ENCODE data around the gene UBL7. TPM values are rescaled to one million over a fixed set of nuclear protein-coding genes. Genes with fewer than 3 reads are reported as not detected.
A peak's percentile ranks its signal among the peaks of the same experiment; 100 is the strongest.

Gene UBL7
- total RNA-seq, 4 donors from 2014 or later = 27.3 to 66.0 (median 40.4) TPM

- no peaks in the 10 kb centered on the region for H3K27me3 ChIP-seq
- DNase-seq (ENCODE audit: low spot score in 2 of 2) = no peak
- 68 to 80% methylated on average over 4 to 5 of the region's 5 CpGs for WGBS, 2 donors
- H3K4me3 ChIP-seq = no peak overlapping the region
- peaks cover 0 to 31% (median 12%) of the 10 kb centered on the region in 4 donors for H3K4me1 ChIP-seq
- no peaks in the 10 kb centered on the region for H3K36me3 ChIP-seq
- no peaks in the 10 kb centered on the region for H3K9me3 ChIP-seq
- no peak for TF ChIP-seq POLR2A (IDR thresholded peaks at IDR 0.05)
- TF ChIP-seq CTCF (IDR thresholded peaks at IDR 0.05) = no peak
- TF ChIP-seq EP300 (IDR thresholded peaks at IDR 0.05) = no peak
- H3K27ac ChIP-seq = peak overlapping the region in 1 of 4 donors; percentile 19
Observed at GRCh38 chr15:74402337-74402841, 58.6 kb downstream of the UBL7 start.

- TF ChIP-seq POLR2A (IDR thresholded peaks at IDR 0.05) = no peak
- TF ChIP-seq CTCF (IDR thresholded peaks at IDR 0.05) = no peak
- no peak for TF ChIP-seq EP300 (IDR thresholded peaks at IDR 0.05)
- Histone ChIP-seq H3K36me3 (no peaks in the 10 kb centered on the region), H3K27me3 (no peaks in the 10 kb centered on the region), H3K4me3 (no peak overlapping the region), H3K27ac (peak overlapping the region in 1 of 4 donors; percentile 25), H3K4me1 (peaks cover 0 to 31% (median 6%) of the 10 kb centered on the region in 4 donors), H3K9me3 (no peaks in the 10 kb centered on the region)
- 61 to 72% methylated on average over 9 to 11 of the region's 11 CpGs for WGBS, 2 donors
- no peak for DNase-seq (ENCODE audit: low spot score in 2 of 2)
Observed at GRCh38 chr15:74400915-74401757, 59.8 kb downstream of the UBL7 start.

GRCh38 chr15:74400313-74400860 lies 60.6 kb downstream of the UBL7 start:
- TF ChIP-seq CTCF (IDR thresholded peaks at IDR 0.05) (no peak), EP300 (IDR thresholded peaks at IDR 0.05) (no peak), POLR2A (IDR thresholded peaks at IDR 0.05) (no peak)
- no peak for DNase-seq (ENCODE audit: low spot score in 2 of 2)
- Histone ChIP-seq H3K27me3 (no peaks in the 10 kb centered on the region), H3K4me3 (no peak overlapping the region), H3K36me3 (no peaks in the 10 kb centered on the region), H3K27ac (peak overlapping the region in 1 of 4 donors; percentile 25), H3K9me3 (no peaks in the 10 kb centered on the region), H3K4me1 (peaks cover 0 to 31% (median 6%) of the 10 kb centered on the region in 4 donors)
- 88 to 90% methylated on average over 9 of the region's 10 CpGs for WGBS, 2 donors

- no peaks in the 10 kb centered on the region for H3K9me3 ChIP-seq
- H3K4me3 ChIP-seq = no peak overlapping the region
- DNase-seq (ENCODE audit: low spot score in 2 of 2) = no peak
- no peaks in the 10 kb centered on the region for H3K27me3 ChIP-seq
- TF ChIP-seq CTCF (IDR thresholded peaks at IDR 0.05) = no peak
- H3K36me3 ChIP-seq = no peaks in the 10 kb centered on the region
- peak overlapping the region in 1 of 4 donors; percentile 54 for H3K27ac ChIP-seq
- WGBS, 2 donors = 35 to 36% methylated on average over 5 of the region's 5 CpGs
- H3K4me1 ChIP-seq = peaks cover 0 to 31% (median 6%) of the 10 kb centered on the region in 4 donors
Observed at GRCh38 chr15:74399511-74400312, 61.2 kb downstream of the UBL7 start.
